ENCODE results near the gene NOX5. TPM values are rescaled to one million over a fixed set of nuclear protein-coding genes. Genes with fewer than 3 reads are reported as not detected.

The NOX5 gene
- total RNA-seq, 1 donor from 2014 or later: 0.17 TPM

- TF ChIP-seq CTCF (IDR thresholded peaks at IDR 0.05; ENCODE audit: insufficient read depth, low read length, poor library complexity, severe bottlenecking): no peak
- H3K27me3 ChIP-seq (ENCODE audit: control insufficient read depth, insufficient read depth, low read length): no peaks in the 10 kb centered on the region
- no peaks in the 10 kb centered on the region for H3K36me3 ChIP-seq (ENCODE audit: control insufficient read depth, insufficient read depth, low read length)
- no peak overlapping the region for H3K4me3 ChIP-seq (ENCODE audit: low read depth, low read length)
- DNase-seq (ENCODE audit: low read depth): no peak
Measured at GRCh38 chr15:68979006-68979405, 35.5 kb upstream of the NOX5 start.

GRCh38 chr15:68979816-68980215 lies 34.7 kb upstream of the NOX5 start:
- Histone ChIP-seq H3K36me3 (ENCODE audit: control insufficient read depth, insufficient read depth, low read length) (no peaks in the 10 kb centered on the region), H3K27me3 (ENCODE audit: control insufficient read depth, insufficient read depth, low read length) (no peaks in the 10 kb centered on the region), H3K4me3 (ENCODE audit: low read depth, low read length) (no peak overlapping the region)
- no peak for DNase-seq (ENCODE audit: low read depth)
- no peak for TF ChIP-seq CTCF (IDR thresholded peaks at IDR 0.05; ENCODE audit: insufficient read depth, low read length, poor library complexity, severe bottlenecking)

- no peak overlapping the region for H3K4me3 ChIP-seq (ENCODE audit: low read depth, low read length)
- no peak for DNase-seq (ENCODE audit: low read depth)
- TF ChIP-seq CTCF (IDR thresholded peaks at IDR 0.05; ENCODE audit: insufficient read depth, low read length, poor library complexity, severe bottlenecking): no peak
- H3K36me3 ChIP-seq (ENCODE audit: control insufficient read depth, insufficient read depth, low read length): no peaks in the 10 kb centered on the region
- H3K27me3 ChIP-seq (ENCODE audit: control insufficient read depth, insufficient read depth, low read length): no peaks in the 10 kb centered on the region
Measured at GRCh38 chr15:68980786-68981185, 33.7 kb upstream of the NOX5 start.

GRCh38 chr15:68981941-68982340 lies 32.6 kb upstream of the NOX5 start:
- Histone ChIP-seq H3K4me3 (ENCODE audit: low read depth, low read length) (no peak overlapping the region), H3K27me3 (ENCODE audit: control insufficient read depth, insufficient read depth, low read length) (no peaks in the 10 kb centered on the region), H3K36me3 (ENCODE audit: control insufficient read depth, insufficient read depth, low read length) (no peaks in the 10 kb centered on the region)
- TF ChIP-seq CTCF (IDR thresholded peaks at IDR 0.05; ENCODE audit: insufficient read depth, low read length, poor library complexity, severe bottlenecking): no peak
- DNase-seq (ENCODE audit: low read depth): no peak

- H3K27me3 ChIP-seq (ENCODE audit: control insufficient read depth, insufficient read depth, low read length): no peaks in the 10 kb centered on the region
- no peak for TF ChIP-seq CTCF (IDR thresholded peaks at IDR 0.05; ENCODE audit: insufficient read depth, low read length, poor library complexity, severe bottlenecking)
- no peak for DNase-seq (ENCODE audit: low read depth)
- H3K4me3 ChIP-seq (ENCODE audit: low read depth, low read length): no peak overlapping the region
- H3K36me3 ChIP-seq (ENCODE audit: control insufficient read depth, insufficient read depth, low read length): no peaks in the 10 kb centered on the region
Measured at GRCh38 chr15:68982976-68983563, 31.4 kb upstream of the NOX5 start.

- DNase-seq (ENCODE audit: low read depth): peak; percentile 70
- H3K36me3 ChIP-seq (ENCODE audit: control insufficient read depth, insufficient read depth, low read length): no peaks in the 10 kb centered on the region
- no peak overlapping the region for H3K4me3 ChIP-seq (ENCODE audit: low read depth, low read length)
- no peaks in the 10 kb centered on the region for H3K27me3 ChIP-seq (ENCODE audit: control insufficient read depth, insufficient read depth, low read length)
- TF ChIP-seq CTCF (IDR thresholded peaks at IDR 0.05; ENCODE audit: insufficient read depth, low read length, poor library complexity, severe bottlenecking): no peak
Measured at GRCh38 chr15:68983961-68984481, 30.5 kb upstream of the NOX5 start.

All from kidney epithelial cell (primary cell).